ENCODE data around the gene GRPEL1.

Gene GRPEL1

DNA sequence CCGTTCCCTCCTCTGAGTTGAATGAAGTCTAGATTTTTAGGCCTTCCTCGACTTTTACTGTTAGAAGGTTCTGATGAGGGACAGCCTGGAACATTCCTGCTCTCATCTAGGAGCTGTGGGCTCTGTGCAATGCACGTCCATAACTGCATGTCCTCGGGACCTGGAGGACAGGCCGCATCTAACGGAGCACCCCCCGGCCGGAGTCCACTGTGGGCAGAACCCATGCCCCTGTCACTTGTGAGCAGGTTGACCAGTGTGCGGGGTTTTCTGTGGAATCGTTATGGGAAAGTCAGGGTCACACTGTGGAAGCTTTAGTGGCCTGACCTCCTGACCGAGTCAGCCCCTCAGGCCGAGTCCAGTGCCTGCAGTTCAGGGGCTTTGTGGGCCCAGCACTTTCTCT lies 44.0 kb downstream of the GRPEL1 start:
- DNase-seq (ENCODE audit: low spot score): no peak

DNA sequence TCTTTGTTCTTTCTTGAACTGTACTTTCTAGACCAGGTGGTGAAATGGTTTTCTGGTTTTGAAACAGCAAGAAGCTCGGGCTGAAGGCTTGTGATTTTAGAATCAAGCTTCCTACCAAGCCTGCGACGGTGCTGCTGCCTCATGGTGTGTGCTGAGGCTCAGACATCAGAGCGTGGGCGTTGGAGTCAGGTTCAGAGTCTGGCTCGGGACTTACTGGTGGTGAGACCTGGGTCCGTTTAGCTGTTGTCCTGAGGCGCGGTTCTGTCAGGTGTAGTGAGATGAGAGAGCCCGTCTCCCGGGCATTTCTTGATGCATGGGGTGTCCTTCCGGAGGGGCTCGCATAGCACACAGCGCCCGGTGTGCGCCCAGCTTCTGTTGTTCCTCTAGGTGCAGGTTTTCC lies 44.4 kb downstream of the GRPEL1 start:
- no peak for DNase-seq (ENCODE audit: low spot score)

DNA sequence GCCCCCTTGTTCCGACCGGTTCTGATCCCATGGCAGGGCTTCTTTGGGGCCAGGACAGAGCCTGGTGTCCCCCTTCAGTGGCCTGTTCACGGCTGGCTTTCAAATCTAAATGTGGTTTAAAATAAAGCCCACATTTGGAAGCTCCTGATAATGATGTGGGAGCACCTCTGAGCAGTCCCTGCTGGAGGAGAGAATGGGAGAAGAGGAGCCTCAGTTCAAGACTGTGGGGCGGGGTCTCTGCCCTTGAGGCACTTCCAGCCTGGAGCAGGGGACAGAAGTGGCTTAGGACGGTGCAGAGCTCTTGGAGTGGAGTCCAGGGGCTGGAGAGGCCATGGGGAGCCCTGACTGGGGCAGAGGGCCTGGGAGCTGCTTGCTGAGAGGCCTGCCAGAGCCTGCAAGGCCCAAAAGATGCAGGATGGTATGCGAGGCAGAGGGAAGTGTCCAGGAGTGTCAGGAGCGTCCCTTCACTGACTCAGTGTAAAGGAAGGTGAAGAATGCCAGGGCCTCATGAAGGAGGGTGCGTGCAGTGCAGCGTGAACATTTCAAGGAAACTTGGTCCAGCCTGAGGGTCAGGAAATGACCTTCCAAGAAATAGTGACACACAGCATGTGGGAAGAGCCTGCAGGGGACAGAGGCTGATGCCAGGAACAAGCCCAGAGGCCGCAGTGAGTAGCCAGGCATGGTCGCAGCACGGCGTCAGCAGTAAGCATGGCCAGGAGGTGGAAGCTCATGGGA lies 45.8 kb downstream of the GRPEL1 start:
- DNase-seq (ENCODE audit: low spot score): no peak

DNA sequence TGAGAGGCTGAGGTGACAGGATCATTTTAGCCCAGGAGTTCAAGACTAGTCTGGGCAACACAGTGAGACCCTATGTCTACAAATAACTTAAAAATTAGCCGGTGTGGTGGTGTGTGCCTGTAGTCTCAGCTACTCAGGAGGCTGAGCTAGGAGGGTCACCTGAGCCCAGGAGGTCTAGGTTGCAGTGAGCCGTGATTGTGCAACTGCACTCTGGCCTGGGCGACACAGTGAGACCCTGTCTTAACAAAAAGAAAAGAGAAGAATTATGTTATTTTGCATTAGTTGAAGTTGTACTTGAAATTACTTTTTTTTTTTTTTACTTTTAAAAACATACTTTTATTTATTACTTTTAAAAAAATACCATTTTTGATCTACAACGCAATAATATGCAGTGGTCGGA lies 46.5 kb downstream of the GRPEL1 start:
- no peak for DNase-seq (ENCODE audit: low spot score)

DNA sequence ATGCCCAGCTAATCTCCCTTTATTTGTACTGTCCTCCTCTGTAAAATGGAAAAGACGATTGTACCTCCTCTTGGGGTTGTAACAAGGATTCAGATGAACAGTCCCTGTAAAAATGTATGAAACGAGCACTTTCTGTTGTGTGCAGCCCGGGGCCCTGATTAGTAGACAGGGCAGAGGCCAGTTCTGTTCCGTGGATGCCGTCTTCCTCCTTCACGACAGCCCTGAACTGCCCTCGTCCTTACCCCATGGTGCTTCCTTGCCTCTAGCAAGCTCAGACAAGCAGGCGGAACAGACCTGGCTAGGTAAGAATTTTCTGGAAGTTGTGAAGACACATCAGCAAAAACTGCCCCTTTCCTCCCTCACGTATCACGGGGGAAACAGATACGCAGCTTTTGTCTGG lies 47.0 kb downstream of the GRPEL1 start:
- DNase-seq (ENCODE audit: low spot score): no peak

DNA sequence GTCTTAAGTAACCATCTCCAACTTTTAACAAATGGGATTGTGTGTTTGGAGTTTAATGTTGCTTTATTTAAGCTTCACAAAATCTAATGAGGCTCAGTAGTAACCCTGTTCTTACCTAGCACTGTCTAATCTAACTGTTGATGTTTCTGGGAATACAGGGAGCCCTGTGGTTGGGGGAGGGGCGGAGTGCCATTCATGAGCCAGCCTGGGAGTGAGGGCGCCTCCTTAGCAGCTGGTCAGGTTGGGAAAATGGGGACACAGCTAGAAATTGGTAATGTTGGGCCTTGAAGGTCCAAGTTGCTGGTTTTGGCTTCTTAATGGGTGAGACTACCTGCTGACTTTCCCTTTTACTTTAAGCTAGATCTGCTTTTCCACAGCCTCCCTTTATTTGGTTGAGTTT lies 47.6 kb downstream of the GRPEL1 start:
- DNase-seq (ENCODE audit: low spot score): no peak

DNA sequence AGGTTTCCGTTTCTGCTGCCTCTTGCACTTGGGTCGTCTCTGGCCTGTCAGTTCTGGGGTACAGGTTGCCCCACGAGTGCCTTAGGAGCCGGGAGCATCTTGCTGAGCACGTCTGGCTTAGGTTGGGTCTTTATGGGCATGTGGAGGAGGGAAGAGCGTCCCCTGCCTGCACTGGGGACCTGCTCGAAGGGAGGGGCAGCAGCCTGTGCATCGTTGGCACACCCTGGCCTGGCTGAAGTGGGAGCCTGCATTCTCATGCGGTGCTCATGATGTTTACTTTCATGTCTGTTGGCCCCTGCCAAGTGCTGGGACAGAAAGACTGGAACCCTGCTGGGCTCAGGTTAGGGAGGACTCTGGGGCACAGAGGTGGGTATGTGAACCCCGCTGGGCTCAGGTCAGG lies 48.5 kb downstream of the GRPEL1 start:
- DNase-seq (ENCODE audit: low spot score): no peak

DNA sequence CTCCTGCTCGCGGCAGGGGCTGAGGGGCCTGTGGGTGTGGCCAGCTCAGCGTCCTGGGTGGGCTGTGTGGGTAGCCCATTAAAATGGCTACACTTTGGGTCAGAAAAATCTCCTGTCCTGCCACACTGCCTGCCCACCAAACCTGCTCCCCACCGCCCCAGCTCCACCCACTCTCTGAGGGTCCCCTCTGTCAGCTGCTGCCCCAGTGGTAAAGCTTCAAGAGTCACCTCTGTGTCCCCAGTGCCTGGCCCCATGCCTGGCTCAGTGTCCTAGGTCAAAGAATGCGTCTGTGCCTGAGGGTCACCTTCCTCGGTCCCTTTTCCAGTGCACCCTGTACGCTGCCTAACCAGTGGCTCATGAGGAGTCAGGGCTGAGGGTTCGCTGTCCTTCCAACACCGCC lies 49.6 kb downstream of the GRPEL1 start:
- no peak for DNase-seq (ENCODE audit: low spot score)

DNA sequence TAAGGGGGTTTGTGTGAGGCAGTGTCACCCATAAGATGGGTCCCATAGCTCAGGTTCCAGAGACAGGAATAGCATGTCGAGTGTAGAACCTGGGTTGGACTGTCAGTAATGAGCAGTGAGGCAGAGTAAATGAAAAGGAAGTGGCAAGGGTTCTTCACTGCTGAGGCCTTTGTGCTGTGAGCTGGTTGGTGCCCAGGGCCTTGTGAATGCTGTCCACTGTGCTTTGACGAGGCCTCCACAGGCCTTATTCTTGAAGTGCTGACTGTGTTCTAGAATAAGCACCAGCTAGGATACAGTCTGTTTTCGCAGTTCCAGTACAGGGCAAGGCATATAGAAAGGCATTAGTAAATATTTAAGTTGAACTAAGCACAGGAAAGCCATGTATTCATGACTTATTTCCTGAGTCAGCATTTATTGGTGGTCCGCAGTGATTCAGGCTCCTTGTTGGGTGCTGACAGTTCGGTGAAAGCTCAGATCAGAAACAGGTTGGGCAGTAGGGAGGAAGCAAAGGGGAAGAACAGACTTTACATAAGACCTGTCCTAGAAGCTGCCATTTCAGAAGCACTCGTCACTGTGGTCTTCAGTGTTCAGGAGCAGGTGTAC lies 50.3 kb downstream of the GRPEL1 start:
- DNase-seq (ENCODE audit: low spot score): peak; percentile 63

DNA sequence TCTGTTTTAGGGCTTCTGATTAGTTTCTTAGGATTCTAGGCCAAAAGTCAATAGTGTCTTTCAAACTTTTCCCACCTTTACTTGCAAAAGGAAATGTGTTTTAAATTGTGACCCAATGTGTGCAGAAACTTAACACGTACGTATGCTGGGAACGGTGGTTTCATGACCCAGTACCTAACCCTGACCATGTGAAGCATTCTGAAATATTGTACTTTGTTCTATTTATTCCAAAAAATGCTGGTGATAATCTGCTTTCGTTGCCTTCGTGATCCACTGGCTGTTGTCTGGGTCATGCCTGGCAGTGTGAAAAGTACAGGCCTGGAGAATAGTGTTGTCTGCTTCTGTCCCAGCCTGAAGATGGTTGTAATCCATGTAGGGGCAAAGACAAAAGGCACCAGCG lies 51.4 kb downstream of the GRPEL1 start:
- no peak for DNase-seq (ENCODE audit: low spot score)

DNA sequence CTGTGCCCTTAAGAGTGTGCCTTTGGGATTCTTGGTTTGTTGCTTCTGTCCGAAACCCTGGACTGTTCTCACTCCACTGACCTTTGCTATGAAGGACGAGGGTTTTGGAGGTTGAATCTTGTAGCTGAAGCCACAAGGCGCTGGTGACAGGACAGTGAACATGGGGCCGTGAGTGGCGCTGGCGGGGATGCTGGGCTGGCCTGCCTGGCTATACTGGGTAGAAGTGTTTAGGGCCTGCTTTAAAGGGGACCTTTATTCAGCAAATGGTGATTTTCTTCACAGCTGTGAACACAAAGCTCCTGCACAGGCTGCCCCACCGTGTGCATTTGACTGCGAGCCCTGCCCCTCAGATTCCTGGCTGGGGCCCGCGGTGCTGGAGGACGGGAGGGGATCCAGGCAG lies 51.8 kb downstream of the GRPEL1 start:
- no peak for DNase-seq (ENCODE audit: low spot score)

DNA sequence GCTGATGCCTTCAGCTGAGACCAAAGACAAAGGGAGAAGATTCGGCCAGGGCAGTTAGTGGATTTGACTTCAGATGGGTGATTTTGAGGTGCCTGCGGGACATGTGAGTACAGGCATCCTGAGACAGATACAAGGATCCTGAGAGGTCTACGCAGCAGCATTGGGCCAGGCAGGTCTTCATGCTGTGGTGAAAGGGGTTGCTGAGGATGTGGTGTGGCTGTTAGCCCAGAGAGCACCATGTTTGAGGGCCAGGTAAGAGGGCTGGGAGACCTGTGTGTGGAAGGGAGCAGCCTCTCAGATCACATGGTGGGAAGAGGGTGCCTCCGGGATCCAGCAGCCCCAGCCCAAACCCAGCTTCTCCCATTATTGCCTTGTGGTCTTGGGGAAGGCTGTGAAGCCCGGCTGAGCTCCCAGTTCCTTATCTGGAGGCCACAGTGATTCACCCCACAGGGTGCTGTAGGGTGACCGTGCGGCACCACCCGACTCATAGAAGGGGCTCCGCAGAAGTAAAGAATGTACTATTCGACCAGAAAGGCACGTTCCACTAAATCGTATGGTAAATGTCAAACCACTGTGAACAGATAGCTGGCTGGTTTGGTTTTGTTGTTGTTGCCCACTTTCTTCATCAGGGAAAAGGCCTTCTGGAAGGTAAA lies 52.4 kb downstream of the GRPEL1 start:
- DNase-seq (ENCODE audit: low spot score): no peak

DNA sequence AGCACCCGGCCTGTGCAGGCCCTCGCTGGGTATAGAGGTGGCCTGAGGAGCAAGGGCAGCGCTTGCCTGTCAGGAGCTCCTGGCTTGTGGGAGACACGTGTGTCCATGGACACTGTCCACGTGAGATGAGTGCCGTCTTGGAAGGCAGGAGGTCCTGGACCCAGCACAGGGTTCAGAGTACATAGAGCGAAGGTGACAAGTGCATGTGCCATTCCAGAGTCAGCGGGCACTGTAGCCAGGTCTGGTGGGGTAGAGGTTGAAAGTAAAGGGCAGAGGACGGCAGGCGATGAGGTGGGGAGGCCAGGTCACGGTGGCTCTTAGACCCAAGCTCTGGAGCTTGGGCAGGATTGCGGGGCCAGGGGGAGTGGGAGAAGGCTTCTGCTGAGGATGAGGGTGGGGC lies 53.0 kb downstream of the GRPEL1 start:
- no peak for DNase-seq (ENCODE audit: low spot score)

DNA sequence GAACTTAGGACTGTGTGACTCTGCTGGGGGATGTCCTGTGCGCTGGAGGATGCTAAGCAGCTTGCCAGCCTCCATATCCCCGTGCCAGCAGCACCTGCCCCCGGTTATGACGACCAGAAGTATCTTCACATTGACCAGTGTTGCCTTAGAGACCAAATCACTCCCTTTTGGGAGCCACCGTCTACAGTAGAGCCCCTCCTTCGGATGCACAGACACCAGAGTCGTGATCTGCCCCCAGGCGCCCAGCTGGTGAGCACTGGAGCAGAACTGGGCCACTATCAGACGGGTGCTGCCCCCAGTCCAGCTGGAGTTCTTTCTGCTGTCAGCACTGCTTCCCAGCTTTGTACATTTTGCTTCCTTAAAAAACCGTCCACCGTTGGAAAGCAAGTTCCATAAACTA lies 54.7 kb downstream of the GRPEL1 start:
- DNase-seq (ENCODE audit: low spot score): no peak

DNA sequence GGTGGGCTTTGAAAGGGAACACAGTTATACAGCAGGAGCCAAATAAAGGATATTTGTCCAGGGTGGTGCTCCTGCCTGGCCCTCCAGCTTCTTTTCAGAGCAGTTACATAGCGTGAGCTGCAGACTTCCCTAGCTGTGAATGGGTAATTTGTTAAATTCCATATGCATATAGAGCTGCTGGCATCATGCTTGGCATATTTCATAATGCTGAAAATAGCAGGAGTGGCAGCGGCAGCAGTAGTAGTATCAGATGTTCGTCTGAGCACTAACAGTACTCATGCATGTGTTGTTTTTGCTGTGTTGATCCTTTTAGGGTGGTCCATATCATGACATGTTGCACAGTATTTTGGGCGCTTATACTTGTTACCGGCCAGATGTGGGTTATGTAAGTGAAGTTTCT lies 58.3 kb downstream of the GRPEL1 start:
- peak; percentile 63 for DNase-seq (ENCODE audit: low spot score)
